PC-3 (cell line): ENCODE measurements around the gene PIEZO2. TPM values are rescaled to one million over a fixed set of nuclear protein-coding genes. Genes with fewer than 3 reads are reported as not detected.

Experiments used
- ATAC-seq: fragments of 200-7000 bp; cut with Tn5 transposase; 2 replicates; pipeline ENCODE4 v1.9.1; 2020; ENCODE audit warnings: mild to moderate bottlenecking, moderate library complexity
- BruUV-seq: library from RNA; stranded (reverse); fragments of 400-500 nt; replicated peaks from 2 replicates; lab custom pipeline; 2021; lab: Mats Ljungman, UMichigan
- CTCF ChIA-PET: fragments of 300-600 bp; sonication (Branson Sonifier 250); formaldehyde crosslinking; loops from one replicate; lab custom pipeline; 2022; ENCODE audit warnings: antibody characterized with exemption; lab: Charles Lee
- POLR2A ChIA-PET: fragments of 300-600 bp; sonication (Branson Sonifier 250); formaldehyde crosslinking; loops from one replicate; lab custom pipeline; 2022; ENCODE audit warnings: antibody characterized with exemption; ENCODE audit not compliant: unreplicated experiment; lab: Charles Lee
- DNase-seq: peaks from one replicate; pipeline ENCODE4 v3.0.0-alpha.2; 2015
- H2AFZ ChIP-seq: fragments of 300-600 bp; sonication (generic); 2 replicates; pipeline ENCODE4 v1.6.0; 2016; ENCODE audit warnings: antibody characterized with exemption, low read length
- H3F3A ChIP-seq: fragments of 300-600 bp; sonication (generic); one replicate; pipeline ENCODE4 v1.6.0; 2017; ENCODE audit warnings: antibody characterized with exemption, low read length, control low read depth, mild to moderate bottlenecking; ENCODE audit not compliant: unreplicated experiment
- H3K27ac ChIP-seq: fragments of 300-600 bp; sonication (generic); 2 replicates; pipeline ENCODE4 v1.5.1; 2016; ENCODE audit warnings: mild to moderate bottlenecking, low read length
- H3K27me3 ChIP-seq: fragments of 300-600 bp; sonication (generic); 2 replicates; pipeline ENCODE4 v1.6.1; 2016; ENCODE audit warnings: low read length, mixed read lengths
- H3K36me3 ChIP-seq: fragments of 300-600 bp; sonication (generic); 2 replicates; pipeline ENCODE4 v1.6.1; 2016; ENCODE audit warnings: low read depth, mixed run types, low read length, mixed read lengths
- H3K4me1 ChIP-seq: fragments of 300-600 bp; sonication (generic); 2 replicates; pipeline ENCODE4 v1.5.1; 2016; ENCODE audit warnings: low read length; ENCODE audit not compliant: insufficient read depth
- H3K4me2 ChIP-seq: fragments of 300-600 bp; sonication (generic); 2 replicates; pipeline ENCODE4 v1.6.0; 2016; ENCODE audit warnings: low read length
- H3K4me3 ChIP-seq: fragments of 300-600 bp; sonication (generic); 2 replicates; pipeline ENCODE4 v1.5.1; 2016; ENCODE audit warnings: mild to moderate bottlenecking, low read length, mixed read lengths
- H3K79me2 ChIP-seq: fragments of 300-600 bp; sonication (generic); 2 replicates; pipeline ENCODE4 v1.6.1; 2017; ENCODE audit warnings: low read length, mixed read lengths
- H3K9ac ChIP-seq: fragments of 300-600 bp; sonication (generic); 2 replicates; pipeline ENCODE4 v1.6.0; 2016; ENCODE audit warnings: mild to moderate bottlenecking, low read length
- H3K9me2 ChIP-seq: fragments of 300-600 bp; sonication (generic); replicated peaks from 2 replicates; pipeline ENCODE4 v1.6.1; 2016; ENCODE audit warnings: mixed run types, low read length, mixed read lengths
- H3K9me3 ChIP-seq: fragments of 300-600 bp; sonication (generic); 2 replicates; pipeline ENCODE4 v1.6.1; 2016; ENCODE audit warnings: low read length, mixed read lengths
- H4K20me1 ChIP-seq: fragments of 300-600 bp; sonication (generic); 2 replicates; pipeline ENCODE4 v1.6.1; 2016; ENCODE audit warnings: low read length, mixed read lengths
- EZH2 ChIP-seq: fragments of 300-600 bp; sonication (generic); IDR thresholded peaks from one replicate; pipeline ENCODE4 v1.6.1; 2017; ENCODE audit warnings: antibody characterized with exemption, mild to moderate bottlenecking, low read length; ENCODE audit not compliant: unreplicated experiment
- EZH2phosphoT487 ChIP-seq: fragments of 300-600 bp; sonication (generic); IDR thresholded peaks from 2 replicates; pipeline ENCODE4 v1.6.1; 2018; ENCODE audit warnings: mild to moderate bottlenecking, antibody characterized with exemption, low read length, borderline replicate concordance
- intact Hi-C: fragments of 100-400 bp; cut with micrococcal nuclease; formaldehyde crosslinking; loops from 2 replicates; pipeline ENCODE4 v1.9.0; 2023
- total RNA-seq: library from RNA; depleted of rRNA; stranded (reverse); fragments of >200 nt; gene quantifications from 2 replicates; pipeline ENCODE4 v1.2.3, GENCODE V29; 2014
- TF ChIP-seq, protein P1 (sequence below): fragments of 300-600 bp; sonication (generic); conservative IDR thresholded peaks from 2 replicates; pipeline ENCODE4 v1.5.1; 2017; ENCODE audit warnings: antibody characterized with exemption, low read depth, mild to moderate bottlenecking, low read length

PIEZO2 gene
- total RNA-seq, 1 experiment from 2014 or later = not detected

DNA sequence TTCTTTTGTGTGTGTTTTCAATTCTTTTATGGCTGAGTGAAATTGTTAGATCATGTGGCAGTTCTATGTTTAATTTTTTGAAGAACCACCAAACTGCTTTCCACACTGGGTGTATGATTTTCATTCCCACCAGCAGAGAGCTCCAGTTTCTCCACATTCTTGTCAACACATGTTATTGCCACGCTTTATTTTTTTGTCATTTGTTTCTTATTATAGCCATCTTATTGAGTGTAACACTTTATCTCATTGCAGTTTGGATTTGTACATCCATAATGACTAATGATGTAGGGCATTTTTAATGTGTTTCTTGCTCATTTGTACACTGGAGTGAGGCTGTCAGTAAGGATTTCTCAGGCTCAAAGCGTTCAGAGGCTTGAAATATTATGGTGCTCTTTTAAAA lies 184.2 kb downstream of the PIEZO2 start:
- Histone ChIP-seq H3K4me3 (no peak overlapping the region), H3K9me3 (no peaks in the 10 kb centered on the region), H3K9ac (no peak overlapping the region), H3K4me2 (no peak overlapping the region), H3K27ac (no peak overlapping the region), H3K27me3 (peaks cover 21% of the 10 kb centered on the region), H3F3A (no peaks in the 10 kb centered on the region), H4K20me1 (no peaks in the 10 kb centered on the region), H3K79me2 (no peaks in the 10 kb centered on the region), H3K9me2 (no peaks in the 10 kb centered on the region), H2AFZ (no peak overlapping the region), H3K4me1 (no peaks in the 10 kb centered on the region), H3K36me3 (no peaks in the 10 kb centered on the region)
- CTCF ChIA-PET = no interaction called here
- POLR2A ChIA-PET = no interaction called here
- no TSS peak for BruUV-seq
- TF ChIP-seq EZH2 = no peak
- no peak for TF ChIP-seq EZH2phosphoT487
- TF ChIP-seq, protein P1, sequence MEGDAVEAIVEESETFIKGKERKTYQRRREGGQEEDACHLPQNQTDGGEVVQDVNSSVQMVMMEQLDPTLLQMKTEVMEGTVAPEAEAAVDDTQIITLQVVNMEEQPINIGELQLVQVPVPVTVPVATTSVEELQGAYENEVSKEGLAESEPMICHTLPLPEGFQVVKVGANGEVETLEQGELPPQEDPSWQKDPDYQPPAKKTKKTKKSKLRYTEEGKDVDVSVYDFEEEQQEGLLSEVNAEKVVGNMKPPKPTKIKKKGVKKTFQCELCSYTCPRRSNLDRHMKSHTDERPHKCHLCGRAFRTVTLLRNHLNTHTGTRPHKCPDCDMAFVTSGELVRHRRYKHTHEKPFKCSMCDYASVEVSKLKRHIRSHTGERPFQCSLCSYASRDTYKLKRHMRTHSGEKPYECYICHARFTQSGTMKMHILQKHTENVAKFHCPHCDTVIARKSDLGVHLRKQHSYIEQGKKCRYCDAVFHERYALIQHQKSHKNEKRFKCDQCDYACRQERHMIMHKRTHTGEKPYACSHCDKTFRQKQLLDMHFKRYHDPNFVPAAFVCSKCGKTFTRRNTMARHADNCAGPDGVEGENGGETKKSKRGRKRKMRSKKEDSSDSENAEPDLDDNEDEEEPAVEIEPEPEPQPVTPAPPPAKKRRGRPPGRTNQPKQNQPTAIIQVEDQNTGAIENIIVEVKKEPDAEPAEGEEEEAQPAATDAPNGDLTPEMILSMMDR = no peak
- DNase-seq (no peak), ATAC-seq (no peak)
- intact Hi-C loops = no loop called here

DNA sequence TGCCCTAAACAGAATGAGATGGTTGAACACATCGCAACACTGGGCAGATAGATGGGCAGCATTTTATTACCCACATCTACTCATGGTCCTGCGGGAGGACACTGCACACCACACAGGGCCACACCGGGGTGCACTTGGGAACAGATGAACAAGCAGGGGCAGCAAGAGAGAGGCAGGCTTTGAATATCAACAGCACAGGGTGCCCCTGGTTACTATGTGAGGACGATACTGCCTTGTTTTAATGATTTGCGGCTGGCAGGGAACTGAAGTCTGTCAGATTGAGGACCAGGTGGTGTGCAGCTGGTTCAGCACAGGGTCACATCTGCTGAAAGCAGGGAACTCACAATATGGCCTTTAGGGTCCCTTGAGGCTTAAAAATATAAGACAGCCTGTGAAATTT lies 195.7 kb downstream of the PIEZO2 start:
- Histone ChIP-seq H3K4me1 (no peaks in the 10 kb centered on the region), H2AFZ (no peak overlapping the region), H3K4me3 (no peak overlapping the region), H3K79me2 (no peaks in the 10 kb centered on the region), H3K27ac (no peak overlapping the region), H3K9ac (no peak overlapping the region), H3F3A (no peaks in the 10 kb centered on the region), H3K9me2 (no peaks in the 10 kb centered on the region), H3K9me3 (no peaks in the 10 kb centered on the region), H3K27me3 (peaks cover 18% of the 10 kb centered on the region; the same call in 1 of the 2 replicates), H3K4me2 (no peak overlapping the region), H3K36me3 (no peaks in the 10 kb centered on the region), H4K20me1 (no peaks in the 10 kb centered on the region)
- DNase-seq = no peak
- CTCF ChIA-PET = no interaction called here
- TF ChIP-seq EZH2phosphoT487 (no peak), EZH2 (no peak)
- TF ChIP-seq, protein P1 = no peak
- POLR2A ChIA-PET = no interaction called here
- no peak for ATAC-seq
- intact Hi-C loops = no loop called here
- no TSS peak for BruUV-seq

DNA sequence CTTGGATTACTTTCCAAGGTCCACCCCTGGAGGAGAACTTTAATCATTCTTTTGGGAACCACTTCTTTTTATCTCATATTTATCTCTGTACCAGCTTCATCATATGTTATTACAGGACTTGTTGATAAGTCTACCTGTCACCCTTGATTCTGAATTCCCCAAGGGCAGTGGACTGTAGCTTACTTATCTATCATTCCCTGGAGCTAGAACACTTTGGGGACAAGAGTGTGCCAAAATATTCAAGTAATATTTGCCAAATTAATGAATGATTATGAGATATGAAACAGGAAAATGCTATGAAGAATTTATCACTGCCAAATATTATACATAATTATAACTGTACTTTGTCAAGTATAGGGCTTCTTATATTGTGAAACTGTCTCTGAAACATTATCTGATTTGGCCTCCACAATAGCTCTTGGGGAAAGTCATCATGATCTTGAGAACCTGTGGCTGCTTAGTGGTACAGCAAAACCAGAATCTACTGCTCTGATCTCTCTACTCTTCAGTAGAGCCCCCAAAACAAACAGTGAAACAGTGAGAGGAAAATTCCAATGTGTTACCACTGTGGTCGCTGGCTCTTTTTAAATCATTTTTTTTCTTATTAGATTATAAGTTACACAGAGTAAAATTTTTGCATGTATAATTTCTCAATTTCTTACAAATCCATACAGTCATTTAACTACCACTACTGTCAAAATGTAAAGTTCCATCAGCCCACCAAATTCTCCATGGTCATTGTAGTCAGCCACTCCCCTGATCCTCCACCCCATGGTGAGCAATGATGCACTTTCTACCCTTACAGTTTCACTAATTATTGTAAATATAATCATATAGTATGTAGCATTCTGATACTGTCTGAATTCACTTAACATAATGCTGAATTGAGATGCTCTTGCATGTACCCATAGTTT lies 197.5 kb downstream of the PIEZO2 start:
- no peaks in the 10 kb centered on the region for H3F3A ChIP-seq
- H3K9me3 ChIP-seq = no peaks in the 10 kb centered on the region
- no peaks in the 10 kb centered on the region for H3K9me2 ChIP-seq
- H3K27me3 ChIP-seq = peaks cover 18% of the 10 kb centered on the region; the same call in 1 of the 2 replicates
- no peaks in the 10 kb centered on the region for H3K79me2 ChIP-seq
- H2AFZ ChIP-seq = no peak overlapping the region
- H4K20me1 ChIP-seq = no peaks in the 10 kb centered on the region
- DNase-seq = no peak
- no TSS peak for BruUV-seq
- no peaks in the 10 kb centered on the region for H3K36me3 ChIP-seq
- no peak overlapping the region for H3K4me2 ChIP-seq
- no peaks in the 10 kb centered on the region for H3K4me1 ChIP-seq
- no peak for ATAC-seq
- no peak overlapping the region for H3K27ac ChIP-seq
- intact Hi-C loops = no loop called here
- CTCF ChIA-PET = no interaction called here
- no peak overlapping the region for H3K4me3 ChIP-seq
- no peak overlapping the region for H3K9ac ChIP-seq
- POLR2A ChIA-PET = no interaction called here
- no peak for TF ChIP-seq EZH2
- TF ChIP-seq, protein P1 = no peak
- no peak for TF ChIP-seq EZH2phosphoT487
